ENCODE data around the gene DISP2. TPM values are rescaled to one million over a fixed set of nuclear protein-coding genes. Genes with fewer than 3 reads are reported as not detected.

Gene DISP2
- total and polyA plus RNA-seq, 2 experiments from 2014 or later, result 1.3 to 2.2 TPM

GRCh38 chr15:40340038-40340739, 17.8 kb upstream of the DISP2 start (continued):
- TF ChIP-seq EZH2phosphoT487 (IDR thresholded peaks at IDR 0.05; ENCODE audit: unreplicated experiment) (no peak), ZNF331 (CRISPR knock-in tag; IDR thresholded peaks at IDR 0.05; ENCODE audit: low read depth) (no peak), NANOG (IDR thresholded peaks at IDR 0.05; ENCODE audit: borderline replicate concordance) (no peak), EZH2 (IDR thresholded peaks at IDR 0.05; ENCODE audit: low read depth, unreplicated experiment) (no peak), CTCF (conservative IDR thresholded peaks at IDR 0.05; ENCODE audit: low read depth in 2 of 2) (no peak)

GRCh38 chr15:40340740-40341400, 17.1 kb upstream of the DISP2 start, which contains the start of gene CCDC9B:
TSS of gene CCDC9B (minus strand) at chr15:40340939. CDS start at chr15:40340819, 120 bp downstream.
- Histone ChIP-seq H3F3A (replicated peaks; ENCODE audit: low read depth) (no peaks in the 10 kb centered on the region), H3K4me1 (ENCODE audit: insufficient read depth) (peaks cover 4% of the 10 kb centered on the region; the same call in 1 of the 2 replicates), H3K36me3 (ENCODE audit: insufficient read depth) (no peaks in the 10 kb centered on the region), H4K20me1 (replicated peaks; ENCODE audit: insufficient read depth) (no peaks in the 10 kb centered on the region), H2AFZ (peak within 1 kb of the TSS; percentile 88), H3K4me3 (no peak within 1 kb of the TSS), H3K9me2 (ENCODE audit: insufficient read depth) (no peaks in the 10 kb centered on the region), H3K4me2 (peak within 1 kb of the TSS; percentile 38; the same call in 1 of the 2 replicates), H3K79me2 (replicated peaks; ENCODE audit: insufficient read depth) (no peaks in the 10 kb centered on the region), H3K27me3 (ENCODE audit: insufficient read depth) (no peaks in the 10 kb centered on the region), H3K27ac (ENCODE audit: low read depth) (no peak within 1 kb of the TSS)
- H3K4me3 Mint-ChIP-seq, result no peak within 1 kb of the TSS; the same call in 2 of the 3 replicates
- peaks cover 41% of the 10 kb centered on the region for H3K4me1 Mint-ChIP-seq
- no peak within 1 kb of the TSS for H3K27ac Mint-ChIP-seq
- H3K27me3 Mint-ChIP-seq (ENCODE audit: insufficient read depth, low read depth, poor library complexity), result peaks cover 16% of the 10 kb centered on the region
- ATAC-seq (peak; percentile 14), DNase-seq (ENCODE audit: low spot score) (no peak)
- no peaks in the 10 kb centered on the region for H3K9me3 Mint-ChIP-seq
- no peaks in the 10 kb centered on the region; the same call in 2 of the 3 replicates for H3K36me3 Mint-ChIP-seq (ENCODE audit: low read depth)
- TF ChIP-seq EZH2phosphoT487 (IDR thresholded peaks at IDR 0.05; ENCODE audit: unreplicated experiment) (no peak), NANOG (IDR thresholded peaks at IDR 0.05; ENCODE audit: borderline replicate concordance) (no peak), STAT1 (IDR thresholded peaks at IDR 0.05; ENCODE audit: unreplicated experiment) (no peak), POLR2AphosphoS5 (IDR thresholded peaks at IDR 0.05; ENCODE audit: low read depth) (no peak), CTCF (conservative IDR thresholded peaks at IDR 0.05; ENCODE audit: low read depth in 2 of 2) (no peak), EZH2 (IDR thresholded peaks at IDR 0.05; ENCODE audit: low read depth, unreplicated experiment) (no peak), ETS1 (IDR thresholded peaks at IDR 0.05) (no peak), REST (IDR thresholded peaks at IDR 0.05; ENCODE audit: unreplicated experiment) (no peak)

Data from GM23338 (cell line).